Measurements from ENCODE around the gene AKAP1.

The AKAP1 gene, protein sequence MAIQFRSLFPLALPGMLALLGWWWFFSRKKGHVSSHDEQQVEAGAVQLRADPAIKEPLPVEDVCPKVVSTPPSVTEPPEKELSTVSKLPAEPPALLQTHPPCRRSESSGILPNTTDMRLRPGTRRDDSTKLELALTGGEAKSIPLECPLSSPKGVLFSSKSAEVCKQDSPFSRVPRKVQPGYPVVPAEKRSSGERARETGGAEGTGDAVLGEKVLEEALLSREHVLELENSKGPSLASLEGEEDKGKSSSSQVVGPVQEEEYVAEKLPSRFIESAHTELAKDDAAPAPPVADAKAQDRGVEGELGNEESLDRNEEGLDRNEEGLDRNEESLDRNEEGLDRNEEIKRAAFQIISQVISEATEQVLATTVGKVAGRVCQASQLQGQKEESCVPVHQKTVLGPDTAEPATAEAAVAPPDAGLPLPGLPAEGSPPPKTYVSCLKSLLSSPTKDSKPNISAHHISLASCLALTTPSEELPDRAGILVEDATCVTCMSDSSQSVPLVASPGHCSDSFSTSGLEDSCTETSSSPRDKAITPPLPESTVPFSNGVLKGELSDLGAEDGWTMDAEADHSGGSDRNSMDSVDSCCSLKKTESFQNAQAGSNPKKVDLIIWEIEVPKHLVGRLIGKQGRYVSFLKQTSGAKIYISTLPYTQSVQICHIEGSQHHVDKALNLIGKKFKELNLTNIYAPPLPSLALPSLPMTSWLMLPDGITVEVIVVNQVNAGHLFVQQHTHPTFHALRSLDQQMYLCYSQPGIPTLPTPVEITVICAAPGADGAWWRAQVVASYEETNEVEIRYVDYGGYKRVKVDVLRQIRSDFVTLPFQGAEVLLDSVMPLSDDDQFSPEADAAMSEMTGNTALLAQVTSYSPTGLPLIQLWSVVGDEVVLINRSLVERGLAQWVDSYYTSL

DNA sequence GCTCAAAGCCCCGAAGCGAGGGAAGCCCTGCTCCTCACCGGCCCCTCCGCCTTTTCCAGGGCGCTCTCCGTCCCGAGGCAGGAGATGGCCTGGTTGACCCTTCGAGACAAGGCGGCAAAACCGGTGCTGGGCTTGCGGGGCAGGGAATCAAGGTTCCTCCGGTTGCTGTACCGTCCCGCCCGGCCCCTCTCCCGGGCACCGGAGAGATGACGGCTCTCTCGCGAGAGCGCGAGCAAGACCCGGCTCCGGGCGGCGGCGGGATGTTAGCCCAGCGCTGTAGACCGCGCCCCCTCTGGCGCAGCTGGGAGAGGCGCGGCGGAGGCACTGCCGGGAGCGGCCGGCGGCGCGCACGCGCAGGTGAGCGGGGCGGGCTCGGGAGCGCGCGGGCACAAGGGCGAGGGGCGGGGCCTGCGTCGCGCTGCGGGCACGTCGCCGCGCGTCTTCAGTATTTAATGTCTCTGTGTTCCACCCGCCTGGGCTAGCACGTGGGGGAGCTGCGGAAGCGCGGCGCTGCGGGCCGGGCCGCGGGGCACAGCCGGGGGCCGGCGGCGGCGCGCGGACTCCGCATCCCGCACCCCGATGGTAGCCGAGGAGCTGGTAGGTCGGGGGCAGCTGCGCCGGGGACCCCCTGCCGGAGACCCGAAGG is at the start of gene AKAP1:
Gene AKAP1 (plus strand): TSS at position 445 of the 646 bp plus-strand sequence. CDS start 20,219 bp downstream, outside the sequence.
- H3K27ac ChIP-seq (ENCODE audit: poor library complexity, severe bottlenecking), result peak within 1 kb of the TSS; percentile 63
- H3K9me3 ChIP-seq (ENCODE audit: severe bottlenecking), result no peaks in the 10 kb centered on the region
- ATAC-seq (ENCODE audit: low read depth), result peak; percentile 88
- H3K4me1 ChIP-seq (ENCODE audit: insufficient read depth, poor library complexity, severe bottlenecking), result peaks cover 3% of the 10 kb centered on the region
- DNase-seq (ENCODE audit: low spot score), result peak; percentile 97
- H3K4me3 ChIP-seq (ENCODE audit: severe bottlenecking), result peak within 1 kb of the TSS; percentile 78
- TF ChIP-seq CTCF (IDR thresholded peaks at IDR 0.05; ENCODE audit: poor library complexity, severe bottlenecking), result peak; percentile 53
- no peaks in the 10 kb centered on the region for H3K27me3 ChIP-seq (ENCODE audit: insufficient read depth, poor library complexity, severe bottlenecking)
- no peaks in the 10 kb centered on the region for H3K36me3 ChIP-seq (ENCODE audit: low read depth)

DNA sequence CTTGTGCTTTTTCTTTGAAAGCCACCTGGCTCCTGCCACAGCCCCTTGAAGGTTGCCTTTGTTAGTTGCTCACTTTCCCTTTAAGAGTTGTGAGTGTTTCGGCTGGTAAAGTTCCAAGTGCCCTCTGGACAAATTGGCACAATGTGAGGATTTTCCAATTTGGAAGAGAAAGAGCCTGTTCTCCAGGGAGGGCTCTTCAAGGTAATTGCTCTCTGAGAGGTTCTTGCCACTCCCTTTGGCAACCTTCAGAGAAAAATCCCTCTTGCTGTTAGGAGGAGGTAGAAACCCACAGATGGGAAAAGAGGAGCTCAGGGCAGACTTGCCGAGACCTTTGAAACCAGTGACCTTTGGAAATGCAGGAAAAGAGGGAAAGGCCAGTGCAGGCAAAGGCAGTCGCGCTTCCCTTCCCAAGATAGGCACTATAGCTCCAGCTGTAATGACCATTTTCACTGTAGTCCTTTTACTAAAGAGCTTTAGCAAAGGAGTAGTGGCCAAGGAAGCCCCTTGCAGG is 49.0 kb upstream of the AKAP1 start:
- Histone ChIP-seq H3K9me3 (ENCODE audit: severe bottlenecking) (no peaks in the 10 kb centered on the region), H3K36me3 (ENCODE audit: low read depth) (no peaks in the 10 kb centered on the region), H3K4me1 (ENCODE audit: insufficient read depth, poor library complexity, severe bottlenecking) (peaks cover 6% of the 10 kb centered on the region), H3K27ac (ENCODE audit: poor library complexity, severe bottlenecking) (no peak overlapping the region), H3K4me3 (ENCODE audit: severe bottlenecking) (no peak overlapping the region), H3K27me3 (ENCODE audit: insufficient read depth, poor library complexity, severe bottlenecking) (no peaks in the 10 kb centered on the region)
- no peak for DNase-seq (ENCODE audit: low spot score)
- TF ChIP-seq CTCF (IDR thresholded peaks at IDR 0.05; ENCODE audit: poor library complexity, severe bottlenecking), result no peak
- no peak for ATAC-seq (ENCODE audit: low read depth)

DNA sequence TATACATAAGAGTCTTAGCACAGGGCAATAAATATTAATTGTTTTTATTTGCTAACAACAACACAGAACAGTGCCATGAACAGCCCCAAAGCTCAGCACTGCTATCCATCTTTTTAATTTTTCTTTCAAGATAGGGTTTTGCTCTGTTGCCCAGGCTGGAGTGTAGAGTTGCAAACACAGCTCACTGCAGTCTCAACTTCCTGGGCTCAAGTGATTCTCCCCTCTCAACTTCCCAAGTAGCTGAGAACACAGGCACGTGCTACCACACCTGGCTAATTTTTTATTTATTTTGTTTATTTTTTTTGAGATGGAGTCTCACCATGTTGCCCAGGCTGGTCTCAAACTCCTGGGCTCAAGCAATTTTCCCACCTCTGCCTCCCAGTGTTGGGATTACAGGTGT is 47.6 kb upstream of the AKAP1 start:
- DNase-seq (ENCODE audit: low spot score) (no peak), ATAC-seq (ENCODE audit: low read depth) (no peak)
- H3K27me3 ChIP-seq (ENCODE audit: insufficient read depth, poor library complexity, severe bottlenecking), result no peaks in the 10 kb centered on the region
- H3K36me3 ChIP-seq (ENCODE audit: low read depth), result no peaks in the 10 kb centered on the region
- no peak for TF ChIP-seq CTCF (IDR thresholded peaks at IDR 0.05; ENCODE audit: poor library complexity, severe bottlenecking)
- no peak overlapping the region for H3K27ac ChIP-seq (ENCODE audit: poor library complexity, severe bottlenecking)
- no peak overlapping the region for H3K4me3 ChIP-seq (ENCODE audit: severe bottlenecking)
- no peaks in the 10 kb centered on the region for H3K9me3 ChIP-seq (ENCODE audit: severe bottlenecking)
- peaks cover 6% of the 10 kb centered on the region for H3K4me1 ChIP-seq (ENCODE audit: insufficient read depth, poor library complexity, severe bottlenecking)

- H3K27ac ChIP-seq (ENCODE audit: poor library complexity, severe bottlenecking), result no peak overlapping the region
- H3K4me1 ChIP-seq (ENCODE audit: insufficient read depth, poor library complexity, severe bottlenecking), result peaks cover 6% of the 10 kb centered on the region
- H3K9me3 ChIP-seq (ENCODE audit: severe bottlenecking), result no peaks in the 10 kb centered on the region
- ATAC-seq (ENCODE audit: low read depth) (no peak), DNase-seq (ENCODE audit: low spot score) (no peak)
- TF ChIP-seq CTCF (IDR thresholded peaks at IDR 0.05; ENCODE audit: poor library complexity, severe bottlenecking), result no peak
- no peaks in the 10 kb centered on the region for H3K36me3 ChIP-seq (ENCODE audit: low read depth)
- H3K4me3 ChIP-seq (ENCODE audit: severe bottlenecking), result no peak overlapping the region
- H3K27me3 ChIP-seq (ENCODE audit: insufficient read depth, poor library complexity, severe bottlenecking), result no peaks in the 10 kb centered on the region
Observed at GRCh38 chr17:57038486-57038885, 46.6 kb upstream of the AKAP1 start.
